ENCODE results near the gene CECR2.

DNA sequence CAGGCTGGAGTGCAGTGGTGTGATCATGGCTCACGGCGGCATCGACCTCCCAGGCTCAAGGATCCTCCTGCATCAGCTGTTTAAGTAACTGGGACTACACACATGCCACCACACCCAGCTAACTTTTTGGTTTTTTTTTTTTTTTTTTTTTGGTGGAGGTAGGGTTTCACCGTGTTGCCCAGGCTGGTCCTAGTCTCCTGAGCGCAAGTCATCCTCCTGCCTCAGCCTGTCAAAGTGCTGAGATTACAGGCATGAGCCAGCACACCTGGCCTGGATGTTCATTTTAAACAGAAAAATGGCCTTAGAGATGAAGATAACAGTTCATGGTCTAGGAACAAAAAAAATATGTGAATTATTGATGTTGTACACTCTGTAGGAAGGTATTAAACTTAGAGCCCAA is 180.4 kb downstream of the CECR2 start:
- TF ChIP-seq POU5F1 (IDR thresholded peaks at IDR 0.05; ENCODE audit: low read depth, low read length) (no peak), EP300 (IDR thresholded peaks at IDR 0.05; ENCODE audit: borderline replicate concordance in 1 of 2, low read depth in 2 of 2, low read length in 2 of 2) (no peak), KDM1A (IDR thresholded peaks at IDR 0.05; ENCODE audit: borderline replicate concordance, low read length) (no peak), POLR2A (IDR thresholded peaks at IDR 0.05; ENCODE audit: control extremely low read depth in 1 of 2, low read depth in 2 of 2, low read length in 2 of 2) (no peak), NRF1 (IDR thresholded peaks at IDR 0.05; ENCODE audit: low read depth, low read length) (no peak)
